A673 (cell line): ENCODE measurements around the gene NCKAP5. TPM values are rescaled to one million over a fixed set of nuclear protein-coding genes. Genes with fewer than 3 reads are reported as not detected.

Source experiments
- BruUV-seq: library from RNA; stranded (reverse); fragments of 400-500 nt; replicated peaks from 2 replicates; lab custom pipeline; 2021; lab: Mats Ljungman, UMichigan
- CTCF ChIA-PET: fragments of 300-600 bp; sonication (Branson Sonifier 250); formaldehyde crosslinking; loops from one replicate; lab custom pipeline; 2022; ENCODE audit warnings: antibody characterized with exemption; lab: Charles Lee
- POLR2A ChIA-PET: fragments of 300-600 bp; sonication (Branson Sonifier 250); formaldehyde crosslinking; loops from one replicate; lab custom pipeline; 2022; ENCODE audit warnings: antibody characterized with exemption; ENCODE audit not compliant: low non-redundant PET; lab: Charles Lee
- DNase-seq: peaks from one replicate; pipeline ENCODE4 v3.0.0-alpha.2; 2015; ENCODE audit warnings: low spot score
- H3K27ac ChIP-seq: fragments of 200-600 bp; sonication (generic); 2 replicates; pipeline ENCODE4 v1.5.1; 2016; ENCODE audit warnings: mixed run types, low read depth, mild to moderate bottlenecking, mixed read lengths, antibody characterized with exemption, low read length; ENCODE audit not compliant: poor library complexity, severe bottlenecking
- H3K27me3 ChIP-seq: fragments of 200-600 bp; sonication (generic); replicated peaks from 2 replicates; pipeline ENCODE4 v1.6.1; 2017; ENCODE audit warnings: mixed run types, low read depth, mild to moderate bottlenecking, mixed read lengths, antibody characterized with exemption, low read length; ENCODE audit not compliant: insufficient read depth, poor library complexity
- H3K36me3 ChIP-seq: fragments of 200-600 bp; sonication (generic); 2 replicates; pipeline ENCODE4 v1.6.1; 2016; ENCODE audit warnings: mixed run types, mild to moderate bottlenecking, mixed read lengths, antibody characterized with exemption, low read length; ENCODE audit not compliant: insufficient read depth, poor library complexity, severe bottlenecking
- H3K4me1 ChIP-seq: fragments of 200-600 bp; sonication (generic); 2 replicates; pipeline ENCODE4 v1.6.1; 2017; ENCODE audit warnings: mixed run types, mild to moderate bottlenecking, mixed read lengths, antibody characterized with exemption, low read length; ENCODE audit not compliant: insufficient read depth, poor library complexity, severe bottlenecking
- H3K4me3 ChIP-seq: fragments of 200-600 bp; sonication (generic); 2 replicates; pipeline ENCODE4 v1.5.1; 2016; ENCODE audit warnings: low read depth, mixed run types, mild to moderate bottlenecking, mixed read lengths, low read length; ENCODE audit not compliant: poor library complexity, severe bottlenecking
- H3K9me3 ChIP-seq: fragments of 200-600 bp; sonication (generic); 2 replicates; pipeline ENCODE4 v1.6.1; 2016; ENCODE audit warnings: mixed run types, low read depth, mild to moderate bottlenecking, mixed read lengths, antibody characterized with exemption, low read length; ENCODE audit not compliant: poor library complexity, severe bottlenecking
- CTCF ChIP-seq: fragments of 300-800, 200-600 bp; sonication (generic); conservative IDR thresholded peaks from 2 replicates; pipeline ENCODE4 v1.5.1; 2017; ENCODE audit warnings: low read depth, mild to moderate bottlenecking, antibody characterized with exemption, low read length, moderate library complexity, mixed read lengths
- EZH2 ChIP-seq: fragments of 200-600 bp; sonication (generic); IDR thresholded peaks from 2 replicates; pipeline ENCODE4 v1.6.1; 2017; ENCODE audit warnings: borderline replicate concordance, low read depth, mild to moderate bottlenecking, mixed read lengths, antibody characterized with exemption, low read length; ENCODE audit not compliant: poor library complexity, severe bottlenecking
- intact Hi-C: fragments of 100-400 bp; cut with micrococcal nuclease; formaldehyde crosslinking; loops from one replicate; pipeline ENCODE4 v1.10.0; 2022; ENCODE audit not compliant: unreplicated experiment
- total RNA-seq: library from RNA; stranded (reverse); gene quantifications from 2 replicates; pipeline ENCODE4 v1.2.3, GENCODE V29; 2021

NCKAP5 gene
- total RNA-seq, 1 experiment from 2014 or later: 26.6 TPM

DNA sequence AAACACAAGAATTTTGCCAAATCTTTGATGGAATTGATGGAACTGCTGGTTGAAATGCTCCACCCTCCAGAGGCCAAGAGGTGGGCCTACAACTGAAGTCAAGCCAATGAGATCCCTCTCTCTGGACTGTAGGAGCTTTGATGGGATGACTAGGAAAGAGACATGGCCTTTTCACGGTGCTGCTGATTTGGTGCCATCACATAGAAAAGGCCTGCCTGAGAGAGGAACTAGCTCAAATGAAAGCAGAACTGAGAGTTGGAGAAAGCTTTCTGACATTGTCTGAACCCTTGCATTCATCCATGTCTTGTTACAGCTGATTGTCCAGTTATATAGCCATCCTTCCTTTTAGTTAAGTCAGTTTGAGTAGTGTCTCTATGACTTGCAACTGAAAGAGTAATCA is 614.5 kb downstream of the NCKAP5 start:
- intact Hi-C loops: no loop called here
- H3K4me3 ChIP-seq: no peak overlapping the region
- ChIA-PET CTCF (no interaction called here), POLR2A (no interaction called here)
- H3K27ac ChIP-seq: no peak overlapping the region
- DNase-seq: no peak
- H3K27me3 ChIP-seq: no peaks in the 10 kb centered on the region
- no peak for TF ChIP-seq CTCF
- TF ChIP-seq EZH2: no peak
- no peaks in the 10 kb centered on the region for H3K36me3 ChIP-seq
- H3K9me3 ChIP-seq: no peaks in the 10 kb centered on the region
- no TSS peak for BruUV-seq
- H3K4me1 ChIP-seq: peaks cover 9% of the 10 kb centered on the region

GRCh38 chr2:132951008-132951714 is 617.1 kb downstream of the NCKAP5 start:
- Histone ChIP-seq H3K4me3 (no peak overlapping the region), H3K36me3 (no peaks in the 10 kb centered on the region), H3K27ac (no peak overlapping the region), H3K4me1 (peaks cover 9% of the 10 kb centered on the region), H3K9me3 (no peaks in the 10 kb centered on the region), H3K27me3 (no peaks in the 10 kb centered on the region)
- intact Hi-C loops: no loop called here
- POLR2A ChIA-PET: no interaction called here
- no TSS peak for BruUV-seq
- CTCF ChIA-PET: no interaction called here
- TF ChIP-seq EZH2: no peak
- no peak for TF ChIP-seq CTCF
- no peak for DNase-seq

GRCh38 chr2:132949108-132949507 is 619.2 kb downstream of the NCKAP5 start:
- ChIA-PET CTCF (no interaction called here), POLR2A (no interaction called here)
- H3K27ac ChIP-seq: no peak overlapping the region
- H3K36me3 ChIP-seq: no peaks in the 10 kb centered on the region
- no peak overlapping the region for H3K4me3 ChIP-seq
- H3K27me3 ChIP-seq: no peaks in the 10 kb centered on the region
- DNase-seq: no peak
- no peak for TF ChIP-seq EZH2
- no TSS peak for BruUV-seq
- peaks cover 10% of the 10 kb centered on the region for H3K4me1 ChIP-seq
- intact Hi-C loops: no loop called here
- H3K9me3 ChIP-seq: no peaks in the 10 kb centered on the region

- H3K27me3 ChIP-seq: no peaks in the 10 kb centered on the region
- ChIA-PET CTCF (no interaction called here), POLR2A (no interaction called here)
- TF ChIP-seq EZH2 (no peak), CTCF (no peak)
- no peak overlapping the region for H3K4me3 ChIP-seq
- intact Hi-C loops: no loop called here
- H3K27ac ChIP-seq: no peak overlapping the region
- H3K9me3 ChIP-seq: no peaks in the 10 kb centered on the region
- peaks cover 19% of the 10 kb centered on the region for H3K4me1 ChIP-seq
- BruUV-seq: no TSS peak
- no peaks in the 10 kb centered on the region for H3K36me3 ChIP-seq
- no peak for DNase-seq
Observed at GRCh38 chr2:132948211-132948610, 620.1 kb downstream of the NCKAP5 start.
